PC-3 (cell line): ENCODE results near the gene KMT2C. TPM values are rescaled to one million over a fixed set of nuclear protein-coding genes. Genes with fewer than 3 reads are reported as not detected.
A peak's percentile ranks its signal among the peaks of the same experiment; 100 is the strongest.

ENCODE experiments used
- ATAC-seq: fragments of 200-7000 bp; cut with Tn5 transposase; 2 replicates; pipeline ENCODE4 v1.9.1; 2020; ENCODE audit warnings: mild to moderate bottlenecking, moderate library complexity
- BruUV-seq: library from RNA; stranded (reverse); fragments of 400-500 nt; replicated peaks from 2 replicates; lab custom pipeline; 2021; lab: Mats Ljungman, UMichigan
- CTCF ChIA-PET: fragments of 300-600 bp; sonication (Branson Sonifier 250); formaldehyde crosslinking; loops from one replicate; lab custom pipeline; 2022; ENCODE audit warnings: antibody characterized with exemption; lab: Charles Lee
- POLR2A ChIA-PET: fragments of 300-600 bp; sonication (Branson Sonifier 250); formaldehyde crosslinking; loops from one replicate; lab custom pipeline; 2022; ENCODE audit warnings: antibody characterized with exemption; ENCODE audit not compliant: unreplicated experiment; lab: Charles Lee
- DNase-seq: peaks from one replicate; pipeline ENCODE4 v3.0.0-alpha.2; 2015
- H2AFZ ChIP-seq: fragments of 300-600 bp; sonication (generic); 2 replicates; pipeline ENCODE4 v1.6.0; 2016; ENCODE audit warnings: antibody characterized with exemption, low read length
- H3F3A ChIP-seq: fragments of 300-600 bp; sonication (generic); one replicate; pipeline ENCODE4 v1.6.0; 2017; ENCODE audit warnings: antibody characterized with exemption, low read length, control low read depth, mild to moderate bottlenecking; ENCODE audit not compliant: unreplicated experiment
- H3K27ac ChIP-seq: fragments of 300-600 bp; sonication (generic); 2 replicates; pipeline ENCODE4 v1.5.1; 2016; ENCODE audit warnings: mild to moderate bottlenecking, low read length
- H3K27me3 ChIP-seq: fragments of 300-600 bp; sonication (generic); 2 replicates; pipeline ENCODE4 v1.6.1; 2016; ENCODE audit warnings: low read length, mixed read lengths
- H3K36me3 ChIP-seq: fragments of 300-600 bp; sonication (generic); 2 replicates; pipeline ENCODE4 v1.6.1; 2016; ENCODE audit warnings: low read depth, mixed run types, low read length, mixed read lengths
- H3K4me1 ChIP-seq: fragments of 300-600 bp; sonication (generic); 2 replicates; pipeline ENCODE4 v1.5.1; 2016; ENCODE audit warnings: low read length; ENCODE audit not compliant: insufficient read depth
- H3K4me2 ChIP-seq: fragments of 300-600 bp; sonication (generic); 2 replicates; pipeline ENCODE4 v1.6.0; 2016; ENCODE audit warnings: low read length
- H3K4me3 ChIP-seq: fragments of 300-600 bp; sonication (generic); 2 replicates; pipeline ENCODE4 v1.5.1; 2016; ENCODE audit warnings: mild to moderate bottlenecking, low read length, mixed read lengths
- H3K79me2 ChIP-seq: fragments of 300-600 bp; sonication (generic); 2 replicates; pipeline ENCODE4 v1.6.1; 2017; ENCODE audit warnings: low read length, mixed read lengths
- H3K9ac ChIP-seq: fragments of 300-600 bp; sonication (generic); 2 replicates; pipeline ENCODE4 v1.6.0; 2016; ENCODE audit warnings: mild to moderate bottlenecking, low read length
- H3K9me2 ChIP-seq: fragments of 300-600 bp; sonication (generic); replicated peaks from 2 replicates; pipeline ENCODE4 v1.6.1; 2016; ENCODE audit warnings: mixed run types, low read length, mixed read lengths
- H3K9me3 ChIP-seq: fragments of 300-600 bp; sonication (generic); 2 replicates; pipeline ENCODE4 v1.6.1; 2016; ENCODE audit warnings: low read length, mixed read lengths
- H4K20me1 ChIP-seq: fragments of 300-600 bp; sonication (generic); 2 replicates; pipeline ENCODE4 v1.6.1; 2016; ENCODE audit warnings: low read length, mixed read lengths
- CTCF ChIP-seq: fragments of 300-600 bp; sonication (generic); conservative IDR thresholded peaks from 2 replicates; pipeline ENCODE4 v1.5.1; 2017; ENCODE audit warnings: antibody characterized with exemption, low read depth, mild to moderate bottlenecking, low read length
- EZH2 ChIP-seq: fragments of 300-600 bp; sonication (generic); IDR thresholded peaks from one replicate; pipeline ENCODE4 v1.6.1; 2017; ENCODE audit warnings: antibody characterized with exemption, mild to moderate bottlenecking, low read length; ENCODE audit not compliant: unreplicated experiment
- EZH2phosphoT487 ChIP-seq: fragments of 300-600 bp; sonication (generic); IDR thresholded peaks from 2 replicates; pipeline ENCODE4 v1.6.1; 2018; ENCODE audit warnings: mild to moderate bottlenecking, antibody characterized with exemption, low read length, borderline replicate concordance
- intact Hi-C: fragments of 100-400 bp; cut with micrococcal nuclease; formaldehyde crosslinking; loops from 2 replicates; pipeline ENCODE4 v1.9.0; 2023
- total RNA-seq: library from RNA; depleted of rRNA; stranded (reverse); fragments of >200 nt; gene quantifications from 2 replicates; pipeline ENCODE4 v1.2.3, GENCODE V29; 2014

The KMT2C gene
- total RNA-seq, 1 experiment from 2014 or later: 15.3 TPM

GRCh38 chr7:152338561-152338960 is 97.2 kb downstream of the KMT2C start:
- Histone ChIP-seq H3K27ac (no peak overlapping the region), H3F3A (no peaks in the 10 kb centered on the region), H3K27me3 (no peaks in the 10 kb centered on the region), H2AFZ (no peak overlapping the region), H3K4me3 (no peak overlapping the region), H3K9me3 (no peaks in the 10 kb centered on the region), H3K9me2 (no peaks in the 10 kb centered on the region), H3K9ac (no peak overlapping the region), H3K79me2 (peaks cover 30% of the 10 kb centered on the region), H4K20me1 (peaks cover 7% of the 10 kb centered on the region; the same call in 1 of the 2 replicates), H3K4me1 (no peaks in the 10 kb centered on the region; the same call in 1 of the 2 replicates), H3K4me2 (no peak overlapping the region), H3K36me3 (no peaks in the 10 kb centered on the region)
- intact Hi-C loops: loop anchor here (1.0 kb wide), 1 partner anchor 369 kb away; no protein-coding TSS in a partner anchor
- DNase-seq (no peak), ATAC-seq (no peak)
- ChIA-PET CTCF (no interaction called here), POLR2A (no interaction called here)
- TF ChIP-seq EZH2 (no peak), CTCF (no peak), EZH2phosphoT487 (no peak)
- BruUV-seq: no TSS peak

GRCh38 chr7:152336754-152337368 is 98.9 kb downstream of the KMT2C start:
- POLR2A ChIA-PET: no interaction called here
- peak; percentile 66 for DNase-seq
- TSS peak; percentile 88 for BruUV-seq

More at GRCh38 chr7:152336754-152337368, 98.9 kb downstream of the KMT2C start:
- Histone ChIP-seq H3F3A (no peaks in the 10 kb centered on the region), H3K4me3 (no peak overlapping the region), H3K9me3 (no peaks in the 10 kb centered on the region), H3K27ac (no peak overlapping the region), H3K9ac (no peak overlapping the region), H3K79me2 (peaks cover 45% of the 10 kb centered on the region), H3K9me2 (no peaks in the 10 kb centered on the region), H3K36me3 (no peaks in the 10 kb centered on the region), H3K4me1 (no peaks in the 10 kb centered on the region; the same call in 1 of the 2 replicates), H4K20me1 (peaks cover 7% of the 10 kb centered on the region; the same call in 1 of the 2 replicates), H2AFZ (no peak overlapping the region), H3K4me2 (no peak overlapping the region), H3K27me3 (no peaks in the 10 kb centered on the region)
- TF ChIP-seq EZH2 (no peak), CTCF (peak; percentile 72), EZH2phosphoT487 (no peak)
- intact Hi-C loops: no loop called here
- CTCF ChIA-PET: no interaction called here
- peak; percentile 91 for ATAC-seq
